ENCODE measurements around the gene CD300LF. TPM values are rescaled to one million over a fixed set of nuclear protein-coding genes. Genes with fewer than 3 reads are reported as not detected.

CD300LF gene
- polyA plus RNA-seq, 1 donor (not counting 4 experiments of a cell fraction or from before 2014, with no cell fraction given): not detected

GRCh38 chr17:74645010-74645409, 67.7 kb downstream of the CD300LF start:
- Histone ChIP-seq H3K9me3 (ENCODE audit: control insufficient read depth, low read depth, low read length) (no peaks in the 10 kb centered on the region), H3K4me2 (ENCODE audit: control insufficient read depth, extremely low read depth, insufficient read depth, low read depth, low read length) (no peak overlapping the region), H3K79me2 (ENCODE audit: control insufficient read depth, insufficient read depth, low read length) (no peaks in the 10 kb centered on the region), H4K20me1 (ENCODE audit: control insufficient read depth, extremely low read depth, insufficient read depth, low read length) (no peaks in the 10 kb centered on the region), H3K4me3 (ENCODE audit: control insufficient read depth in 2 of 3, extremely low read depth in 1 of 3, insufficient read depth in 2 of 3, low read depth in 1 of 3, low read length in 3 of 3) (no peak overlapping the region), H3K9ac (ENCODE audit: control insufficient read depth, extremely low read depth, insufficient read depth, low read length) (no peak overlapping the region), H3K36me3 (ENCODE audit: control insufficient read depth in 2 of 2, extremely low read depth in 1 of 2, insufficient read depth in 2 of 2, low read length in 2 of 2) (no peaks in the 10 kb centered on the region), H2AFZ (ENCODE audit: control insufficient read depth, low read length) (no peak overlapping the region), H3K27me3 (ENCODE audit: control insufficient read depth, extremely low read depth, insufficient read depth, low read length) (peaks cover 13% of the 10 kb centered on the region), H3K27ac (ENCODE audit: control insufficient read depth, insufficient read depth, low read length) (no peak overlapping the region), H3K9me1 (ENCODE audit: control insufficient read depth, extremely low read depth, insufficient read depth, low read length) (no peaks in the 10 kb centered on the region), H3K4me1 (ENCODE audit: control insufficient read depth, extremely low read depth, insufficient read depth, low read length) (no peaks in the 10 kb centered on the region)
- FAIRE-seq: no peak
- DNase-seq (ENCODE audit: low read depth, low spot score): no peak
- no peak for TF ChIP-seq CTCF (optimal IDR thresholded peaks at IDR 0.05 in 1 of 3, IDR thresholded peaks at IDR 0.05 in 1 of 3, conservative IDR thresholded peaks at IDR 0.05 in 1 of 3; ENCODE audit: extremely low read depth in 1 of 3, insufficient read depth in 2 of 3, low read length in 3 of 3)
- TF ChIP-seq EZH2 (IDR thresholded peaks at IDR 0.05; ENCODE audit: low read length): no peak
- dilution Hi-C loops (cut with MboI; ENCODE audit: extremely low pct_ligation_motif_present, low sequenced_read_pairs): no loop called here

- Histone ChIP-seq H2AFZ (ENCODE audit: control insufficient read depth, low read length) (no peak overlapping the region), H3K79me2 (ENCODE audit: control insufficient read depth, insufficient read depth, low read length) (no peaks in the 10 kb centered on the region), H3K4me3 (ENCODE audit: control insufficient read depth in 2 of 3, extremely low read depth in 1 of 3, insufficient read depth in 2 of 3, low read depth in 1 of 3, low read length in 3 of 3) (no peak overlapping the region), H3K36me3 (ENCODE audit: control insufficient read depth in 2 of 2, extremely low read depth in 1 of 2, insufficient read depth in 2 of 2, low read length in 2 of 2) (no peaks in the 10 kb centered on the region), H3K27me3 (ENCODE audit: control insufficient read depth, extremely low read depth, insufficient read depth, low read length) (peaks cover 16% of the 10 kb centered on the region), H4K20me1 (ENCODE audit: control insufficient read depth, extremely low read depth, insufficient read depth, low read length) (no peaks in the 10 kb centered on the region), H3K27ac (ENCODE audit: control insufficient read depth, insufficient read depth, low read length) (no peak overlapping the region), H3K9me3 (ENCODE audit: control insufficient read depth, low read depth, low read length) (no peaks in the 10 kb centered on the region), H3K9me1 (ENCODE audit: control insufficient read depth, extremely low read depth, insufficient read depth, low read length) (no peaks in the 10 kb centered on the region), H3K9ac (ENCODE audit: control insufficient read depth, extremely low read depth, insufficient read depth, low read length) (no peak overlapping the region), H3K4me1 (ENCODE audit: control insufficient read depth, extremely low read depth, insufficient read depth, low read length) (no peaks in the 10 kb centered on the region), H3K4me2 (ENCODE audit: control insufficient read depth, extremely low read depth, insufficient read depth, low read depth, low read length) (no peak overlapping the region)
- dilution Hi-C loops (cut with MboI; ENCODE audit: extremely low pct_ligation_motif_present, low sequenced_read_pairs): no loop called here
- DNase-seq (ENCODE audit: low read depth, low spot score) (no peak), FAIRE-seq (no peak)
- TF ChIP-seq EZH2 (IDR thresholded peaks at IDR 0.05; ENCODE audit: low read length) (no peak), CTCF (optimal IDR thresholded peaks at IDR 0.05 in 1 of 3, IDR thresholded peaks at IDR 0.05 in 1 of 3, conservative IDR thresholded peaks at IDR 0.05 in 1 of 3; ENCODE audit: extremely low read depth in 1 of 3, insufficient read depth in 2 of 3, low read length in 3 of 3) (no peak)
These were observed 68.3 kb downstream of the CD300LF start for GRCh38 chr17:74644419-74644818.

Other genes with a start within 250 kb of the CD300LF start
- 0.07 to 0.10 TPM in 2 of 3 replicates, not detected in the other for gene CD300A, start 246.3 kb downstream of the CD300LF start, polyA plus RNA-seq
- not detected in 3 replicates for gene CD300LB, start 181.4 kb downstream of the CD300LF start, polyA plus RNA-seq
- gene CD300C, start 166.8 kb downstream of the CD300LF start, polyA plus RNA-seq: not detected in 3 replicates
- gene CD300H, start 145.4 kb downstream of the CD300LF start, polyA plus RNA-seq: not detected in 3 replicates
- not detected in 3 replicates for gene CD300LD, start 120.6 kb downstream of the CD300LF start, polyA plus RNA-seq
- not detected in 3 replicates for gene CD300E, start 89.2 kb downstream of the CD300LF start, polyA plus RNA-seq
- gene RAB37, start 24.3 kb upstream of the CD300LF start, polyA plus RNA-seq: 0.03 to 0.09 TPM (median 0.05 TPM) in 3 replicates
- 30.6 to 48.8 TPM (median 45.6 TPM) in 3 replicates for gene NHERF1, start 35.7 kb upstream of the CD300LF start, polyA plus RNA-seq
- gene NAT9, start 63.4 kb upstream of the CD300LF start, polyA plus RNA-seq: 34.6 to 49.8 TPM (median 36.9 TPM) in 3 replicates
- gene GRIN2C, start 147.0 kb upstream of the CD300LF start, polyA plus RNA-seq: not detected in 3 replicates
- 9.3 to 18.8 TPM (median 12.0 TPM) in 3 replicates for gene FDXR, start 160.1 kb upstream of the CD300LF start, polyA plus RNA-seq
- 0.07 to 0.57 TPM in 2 of 3 replicates, not detected in the other for gene FADS6, start 180.7 kb upstream of the CD300LF start, polyA plus RNA-seq
- 0.03 to 1.3 TPM (median 0.34 TPM) in 3 replicates for gene USH1G, start 210.3 kb upstream of the CD300LF start, polyA plus RNA-seq
- gene OTOP2, start 211.3 kb upstream of the CD300LF start, polyA plus RNA-seq: 0.08 TPM in 1 of 3 replicates, not detected in the others
- gene OTOP3, start 223.0 kb upstream of the CD300LF start, polyA plus RNA-seq: 0.03 to 0.05 TPM in 2 of 3 replicates, not detected in the other

Data from keratinocyte (primary cell).